ENCODE results near the gene OR2G6. TPM values are rescaled to one million over a fixed set of nuclear protein-coding genes. Genes with fewer than 3 reads are reported as not detected.
"Not testable (repeated sequence)": the region's sequence is repeated elsewhere in the genome, so short reads cannot be mapped to it uniquely, and the experiment has no call there.

Gene OR2G6
- total and polyA plus RNA-seq, 2 of the 8 experiments (the other 6 are each of a cell fraction or from before 2014, with no cell fraction given) = not detected

- H3K79me2 ChIP-seq (ENCODE audit: control insufficient read depth in 1 of 2, insufficient read depth in 2 of 2, low read length in 2 of 2); H2BK12ac ChIP-seq (ENCODE audit: low read depth, low read length); H3K4me3 ChIP-seq (ENCODE audit: extremely low read depth in 1 of 4, insufficient read depth in 2 of 4, low read depth in 3 of 4, low read length in 4 of 4); H3K79me1 ChIP-seq (ENCODE audit: low read depth, low read length); H3K9ac ChIP-seq (replicated peaks in 1 of 4; ENCODE audit: extremely low read depth in 1 of 4, low read depth in 3 of 4, low read length in 3 of 4); H3K9me3 ChIP-seq (ENCODE audit: insufficient read depth in 2 of 2, low read depth in 1 of 2, low read length in 1 of 2); H3K56ac ChIP-seq (replicated peaks; ENCODE audit: insufficient read length, low read depth, low read length); H4K5ac ChIP-seq (ENCODE audit: insufficient read length, low read depth, low read length); H3K4me1 ChIP-seq (replicated peaks in 1 of 4; ENCODE audit: control insufficient read depth in 3 of 4, insufficient read depth in 4 of 4, low read length in 3 of 4); H4K8ac ChIP-seq (ENCODE audit: extremely low read depth, insufficient read depth, low read length); CTCF ChIA-PET (ENCODE audit: partially characterized antibody); H2BK20ac ChIP-seq (ENCODE audit: low read length); FAIRE-seq; POLR2A ChIA-PET (ENCODE audit: partially characterized antibody); H3K36me3 ChIP-seq (ENCODE audit: control insufficient read depth in 2 of 4, insufficient read depth in 4 of 4, low read length in 3 of 4); DNase-seq (ENCODE audit: low read depth in 1 of 2, low spot score in 2 of 2); H3K4me2 ChIP-seq (ENCODE audit: insufficient read depth in 1 of 2, low read depth in 2 of 2, low read length in 2 of 2); H3K23ac ChIP-seq (ENCODE audit: insufficient read length); H3K27me3 ChIP-seq (replicated peaks in 1 of 4; ENCODE audit: control insufficient read depth in 3 of 4, extremely low read depth in 1 of 4, insufficient read depth in 3 of 4, low read length in 3 of 4); H3K18ac ChIP-seq (ENCODE audit: extremely low read depth, low read length); H3K23me2 ChIP-seq (ENCODE audit: low read depth, low read length); H4K20me1 ChIP-seq (replicated peaks in 1 of 2; ENCODE audit: control insufficient read depth in 1 of 2, insufficient read depth in 2 of 2, low read length in 2 of 2); H4K91ac ChIP-seq (replicated peaks; ENCODE audit: insufficient read length, low read length); H2AFZ ChIP-seq (ENCODE audit: low read length); H2BK15ac ChIP-seq (ENCODE audit: low read length); H3K27ac ChIP-seq (ENCODE audit: low read depth, low read length); H3K14ac ChIP-seq (ENCODE audit: insufficient read length); H2BK120ac ChIP-seq (replicated peaks; ENCODE audit: low read depth, low read length); H3K4ac ChIP-seq (replicated peaks; ENCODE audit: insufficient read length, low read depth, low read length); H2BK5ac ChIP-seq (ENCODE audit: low read depth, low read length); H2AK5ac ChIP-seq (ENCODE audit: low read depth, low read length): not testable (repeated sequence)
Observed at GRCh38 chr1:248510217-248510616, 2.3 kb downstream of the OR2G6 start.
